Nephron (organoid): ENCODE results near the gene GNAL.
A peak's percentile ranks its signal among the peaks of the same experiment; 100 is the strongest.

Experiments
- H3K27ac Mint-ChIP-seq, 3 experiments: 2 replicates each; pipeline ENCODE4 v1.8.0; 2020; ENCODE audit warnings: mixed read lengths in 3 of 3, mild to moderate bottlenecking in 2 of 3, moderate library complexity in 1 of 3
- H3K27me3 Mint-ChIP-seq: 2 replicates; pipeline ENCODE4 v1.8.0; 2021; ENCODE audit warnings: low read depth, mild to moderate bottlenecking, moderate library complexity, mixed read lengths
- H3K36me3 Mint-ChIP-seq: 2 replicates; pipeline ENCODE4 v1.8.0; 2020; ENCODE audit warnings: low read depth, mixed read lengths
- H3K4me1 Mint-ChIP-seq: 2 replicates; pipeline ENCODE4 v1.8.0; 2020; ENCODE audit warnings: mixed read lengths
- H3K4me3 Mint-ChIP-seq, 3 experiments: 2 replicates each; pipeline ENCODE4 v1.8.0; 2020; ENCODE audit warnings: mild to moderate bottlenecking in 3 of 3, mixed read lengths in 3 of 3, moderate library complexity in 2 of 3
- H3K9me3 Mint-ChIP-seq: 2 replicates; pipeline ENCODE4 v1.8.0; 2020; ENCODE audit warnings: mixed read lengths
- CTCF ChIP-seq, 3 experiments: fragments of 200-600 bp; sonication (generic); IDR thresholded peaks; one replicate each; pipeline ENCODE4 v1.5.0; 2021; ENCODE audit warnings: antibody characterized with exemption in 3 of 3; ENCODE audit not compliant: unreplicated experiment in 3 of 3

The GNAL gene

GRCh38 chr18:11654736-11655605 is 34.1 kb upstream of the GNAL start:
- Mint-ChIP-seq H3K4me1 (no peaks in the 10 kb centered on the region), H3K27ac (no peak overlapping the region), H3K4me3 (peak overlapping the region; percentile 4 to 16 (median 14)), H3K9me3 (peaks cover under 1% of the 10 kb centered on the region), H3K27me3 (peaks cover 46% of the 10 kb centered on the region), H3K36me3 (no peaks in the 10 kb centered on the region)
- peak; percentile 78 to 84 (median 82) for TF ChIP-seq CTCF (IDR thresholded peaks at IDR 0.05; ENCODE audit: unreplicated experiment in 3 of 3)

DNA sequence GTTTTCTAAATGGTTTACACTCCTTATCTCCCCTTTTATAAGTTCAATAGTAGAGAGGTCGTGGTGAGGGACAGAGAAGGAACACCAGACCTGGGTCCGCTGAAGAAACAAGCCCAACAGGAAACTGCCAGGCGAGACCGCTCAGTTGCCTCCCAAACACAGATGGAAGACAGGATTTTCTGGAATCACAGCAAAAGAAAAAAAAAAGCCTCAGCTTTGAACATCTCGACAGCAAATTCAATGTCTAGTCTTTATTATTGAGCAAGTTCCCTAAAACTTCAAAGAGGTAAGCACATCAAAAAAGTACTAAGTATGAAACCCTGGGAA is 33.5 kb upstream of the GNAL start:
- Mint-ChIP-seq H3K4me1 (no peaks in the 10 kb centered on the region), H3K9me3 (no peaks in the 10 kb centered on the region), H3K27me3 (peaks cover 43% of the 10 kb centered on the region), H3K27ac (no peak overlapping the region), H3K36me3 (no peaks in the 10 kb centered on the region), H3K4me3 (peak overlapping the region; percentile 4 to 16 (median 14))
- TF ChIP-seq CTCF (IDR thresholded peaks at IDR 0.05; ENCODE audit: unreplicated experiment in 3 of 3) = no peak

DNA sequence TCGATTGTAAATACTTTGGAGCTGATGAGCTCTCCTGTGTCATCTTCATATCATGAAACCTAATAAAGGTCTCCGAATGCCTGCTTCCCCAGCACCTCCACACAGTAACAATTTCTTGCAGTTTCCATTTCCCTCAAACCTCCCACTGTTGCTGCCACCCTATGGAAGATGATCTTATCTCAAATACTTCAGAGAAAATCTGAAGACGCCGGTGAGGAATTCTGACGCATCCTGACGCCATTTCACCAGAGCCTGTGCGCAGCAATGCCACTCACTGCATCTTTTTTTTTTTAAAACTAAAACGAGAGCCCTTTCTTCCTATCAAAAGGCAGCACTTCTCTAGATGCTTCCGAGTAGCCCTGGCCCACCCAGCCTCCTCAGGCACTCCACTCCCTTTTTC is 31.9 kb upstream of the GNAL start:
- Mint-ChIP-seq H3K9me3 (no peaks in the 10 kb centered on the region), H3K27ac (no peak overlapping the region), H3K4me3 (no peak overlapping the region), H3K27me3 (peaks cover 40% of the 10 kb centered on the region), H3K4me1 (no peaks in the 10 kb centered on the region), H3K36me3 (no peaks in the 10 kb centered on the region)
- TF ChIP-seq CTCF (IDR thresholded peaks at IDR 0.05; ENCODE audit: unreplicated experiment in 3 of 3) = no peak

- Mint-ChIP-seq H3K36me3 (no peaks in the 10 kb centered on the region), H3K27me3 (peaks cover 40% of the 10 kb centered on the region), H3K27ac (no peak overlapping the region), H3K9me3 (no peaks in the 10 kb centered on the region), H3K4me3 (no peak overlapping the region), H3K4me1 (no peaks in the 10 kb centered on the region)
- no peak for TF ChIP-seq CTCF (IDR thresholded peaks at IDR 0.05; ENCODE audit: unreplicated experiment in 3 of 3)
Observed at GRCh38 chr18:11657554-11657953, 31.5 kb upstream of the GNAL start.

- TF ChIP-seq CTCF (IDR thresholded peaks at IDR 0.05; ENCODE audit: unreplicated experiment in 3 of 3) = no peak
- Mint-ChIP-seq H3K27ac (no peak overlapping the region), H3K4me3 (no peak overlapping the region), H3K9me3 (no peaks in the 10 kb centered on the region), H3K27me3 (peaks cover 40% of the 10 kb centered on the region), H3K36me3 (no peaks in the 10 kb centered on the region), H3K4me1 (no peaks in the 10 kb centered on the region)
Observed at GRCh38 chr18:11658019-11658418, 31.0 kb upstream of the GNAL start.

GRCh38 chr18:11658989-11659388 is 30.1 kb upstream of the GNAL start:
- peaks cover 40% of the 10 kb centered on the region for H3K27me3 Mint-ChIP-seq
- no peaks in the 10 kb centered on the region for H3K36me3 Mint-ChIP-seq
- H3K4me3 Mint-ChIP-seq = no peak overlapping the region
- TF ChIP-seq CTCF (IDR thresholded peaks at IDR 0.05; ENCODE audit: unreplicated experiment in 3 of 3) = no peak
- H3K9me3 Mint-ChIP-seq = no peaks in the 10 kb centered on the region
- H3K27ac Mint-ChIP-seq = no peak overlapping the region
- no peaks in the 10 kb centered on the region for H3K4me1 Mint-ChIP-seq
